HG03135 (cell line): ENCODE measurements around the gene TMEM184A.

Experiments used
- ATAC-seq: cut with Tn5 transposase; IDR thresholded peaks from one replicate; pipeline ENCODE4 v1.9.1; 2021; ENCODE audit warnings: mild to moderate bottlenecking, moderate library complexity; ENCODE audit not compliant: unreplicated experiment

Gene TMEM184A

GRCh38 chr7:1569016-1569415, 13.0 kb upstream of the TMEM184A start:
- no peak for ATAC-seq

GRCh38 chr7:1567896-1568510, 12.0 kb upstream of the TMEM184A start:
- no peak for ATAC-seq

- ATAC-seq = no peak
Observed at GRCh38 chr7:1567049-1567771, 11.2 kb upstream of the TMEM184A start.

- no peak for ATAC-seq
Observed at GRCh38 chr7:1566687-1567048, 10.7 kb upstream of the TMEM184A start.

- ATAC-seq = no peak
Observed at GRCh38 chr7:1564603-1565022, 8.6 kb upstream of the TMEM184A start.

- no peak for ATAC-seq
Observed at GRCh38 chr7:1563981-1564602, 8.1 kb upstream of the TMEM184A start.

- ATAC-seq = no peak
Observed at GRCh38 chr7:1562597-1563051, 6.6 kb upstream of the TMEM184A start.

GRCh38 chr7:1562116-1562515, 6.1 kb upstream of the TMEM184A start:
- ATAC-seq = no peak

- no peak for ATAC-seq
Observed at GRCh38 chr7:1561036-1561940, 5.3 kb upstream of the TMEM184A start.

GRCh38 chr7:1560620-1561031, 4.6 kb upstream of the TMEM184A start:
- no peak for ATAC-seq

GRCh38 chr7:1559626-1560590, 3.9 kb upstream of the TMEM184A start:
- no peak for ATAC-seq

- no peak for ATAC-seq
Observed at GRCh38 chr7:1558841-1559625, 3.0 kb upstream of the TMEM184A start.

GRCh38 chr7:1558181-1558811, 2.3 kb upstream of the TMEM184A start:
- no peak for ATAC-seq

- no peak for ATAC-seq
Observed at GRCh38 chr7:1557771-1558170, 1.8 kb upstream of the TMEM184A start.

- ATAC-seq = no peak
Observed at GRCh38 chr7:1557006-1557405, 1.0 kb upstream of the TMEM184A start.

- no peak for ATAC-seq
Observed at GRCh38 chr7:1555046-1555812, 776 bp downstream of the TMEM184A start.

- no peak for ATAC-seq
Observed at GRCh38 chr7:1554333-1555045, 1.5 kb downstream of the TMEM184A start.
